Measurements from ENCODE around the gene ZC3H18. TPM values are rescaled to one million over a fixed set of nuclear protein-coding genes. Genes with fewer than 3 reads are reported as not detected.

Gene ZC3H18
- total and polyA plus RNA-seq, 2 experiments from 2014 or later = 30.0 to 40.7 TPM

- no peak for TF ChIP-seq ZNF114 (CRISPR knock-in tag; IDR thresholded peaks at IDR 0.05)
- no peak for TF ChIP-seq POLR2AphosphoS5 (IDR thresholded peaks at IDR 0.05; ENCODE audit: low read depth)
- TF ChIP-seq EZH2 (IDR thresholded peaks at IDR 0.05; ENCODE audit: low read depth, unreplicated experiment) = no peak
- TF ChIP-seq ZNF331 (CRISPR knock-in tag; IDR thresholded peaks at IDR 0.05; ENCODE audit: low read depth) = no peak
- TF ChIP-seq REST (IDR thresholded peaks at IDR 0.05; ENCODE audit: unreplicated experiment) = no peak
- TF ChIP-seq CTCF (conservative IDR thresholded peaks at IDR 0.05; ENCODE audit: low read depth in 2 of 2) = no peak
- no peak for TF ChIP-seq JUNB (IDR thresholded peaks at IDR 0.05; ENCODE audit: unreplicated experiment)
- TF ChIP-seq NANOG (IDR thresholded peaks at IDR 0.05; ENCODE audit: borderline replicate concordance) = no peak
- no peak for TF ChIP-seq STAT1 (IDR thresholded peaks at IDR 0.05; ENCODE audit: unreplicated experiment)
- Mint-ChIP-seq H3K27ac (no peak overlapping the region), H3K27me3 (ENCODE audit: insufficient read depth, low read depth, poor library complexity) (peaks cover 9% of the 10 kb centered on the region)
Observed at GRCh38 chr16:88545781-88546180, 24.4 kb upstream of the ZC3H18 start.

GRCh38 chr16:88548131-88548874 lies 21.9 kb upstream of the ZC3H18 start:
- no peak overlapping the region for H3K27ac ChIP-seq (ENCODE audit: low read depth)
- no peaks in the 10 kb centered on the region for H3F3A ChIP-seq (replicated peaks; ENCODE audit: low read depth)
- ATAC-seq (no peak), DNase-seq (ENCODE audit: low spot score) (no peak)
- H3K36me3 ChIP-seq (ENCODE audit: insufficient read depth) = no peaks in the 10 kb centered on the region
- no peaks in the 10 kb centered on the region for H3K79me2 ChIP-seq (replicated peaks; ENCODE audit: insufficient read depth)
- TF ChIP-seq NANOG (IDR thresholded peaks at IDR 0.05; ENCODE audit: borderline replicate concordance) (no peak), CTCF (conservative IDR thresholded peaks at IDR 0.05; ENCODE audit: low read depth in 2 of 2) (no peak), JUNB (IDR thresholded peaks at IDR 0.05; ENCODE audit: unreplicated experiment) (no peak)
- Mint-ChIP-seq H3K4me1 (no peaks in the 10 kb centered on the region), H3K27ac (no peak overlapping the region), H3K27me3 (ENCODE audit: insufficient read depth, low read depth, poor library complexity) (peaks cover 7% of the 10 kb centered on the region), H3K9me3 (peaks cover 12% of the 10 kb centered on the region), H3K4me3 (no peak overlapping the region), H3K36me3 (ENCODE audit: low read depth) (peaks cover 3% of the 10 kb centered on the region; the same call in 2 of the 3 replicates)
- no peaks in the 10 kb centered on the region for H4K20me1 ChIP-seq (replicated peaks; ENCODE audit: insufficient read depth)
- H2AFZ ChIP-seq = no peak overlapping the region
- H3K27me3 ChIP-seq (ENCODE audit: insufficient read depth) = no peaks in the 10 kb centered on the region
- no peak overlapping the region for H3K4me3 ChIP-seq
- H3K4me2 ChIP-seq = no peak overlapping the region
- no peaks in the 10 kb centered on the region for H3K4me1 ChIP-seq (ENCODE audit: insufficient read depth)
- H3K9me2 ChIP-seq (ENCODE audit: insufficient read depth) = no peaks in the 10 kb centered on the region

More at GRCh38 chr16:88545781-88546180, 24.4 kb upstream of the ZC3H18 start:
- DNase-seq (ENCODE audit: low spot score) = no peak
- Mint-ChIP-seq H3K4me3 (no peak overlapping the region), H3K9me3 (peaks cover 27% of the 10 kb centered on the region), H3K36me3 (ENCODE audit: low read depth) (peaks cover 9% of the 10 kb centered on the region; the same call in 2 of the 3 replicates), H3K4me1 (no peaks in the 10 kb centered on the region)
- Histone ChIP-seq H3K27ac (ENCODE audit: low read depth) (no peak overlapping the region), H3K4me1 (ENCODE audit: insufficient read depth) (no peaks in the 10 kb centered on the region), H3K9me2 (ENCODE audit: insufficient read depth) (no peaks in the 10 kb centered on the region), H4K20me1 (replicated peaks; ENCODE audit: insufficient read depth) (no peaks in the 10 kb centered on the region), H2AFZ (no peak overlapping the region), H3K79me2 (replicated peaks; ENCODE audit: insufficient read depth) (no peaks in the 10 kb centered on the region), H3K27me3 (ENCODE audit: insufficient read depth) (no peaks in the 10 kb centered on the region), H3K36me3 (ENCODE audit: insufficient read depth) (no peaks in the 10 kb centered on the region), H3F3A (replicated peaks; ENCODE audit: low read depth) (no peaks in the 10 kb centered on the region), H3K4me2 (no peak overlapping the region), H3K4me3 (no peak overlapping the region)
- no peak for ATAC-seq
